ACC112 (cell line): ENCODE data around the gene ATP1A4.

Experiments
- H2AFZ ChIP-seq: fragments of 200-600 bp; sonication (generic); one replicate; pipeline ENCODE4 v1.6.0; 2017; ENCODE audit warnings: antibody characterized with exemption, low read length; ENCODE audit not compliant: unreplicated experiment
- H3K27ac ChIP-seq: fragments of 200-600 bp; sonication (generic); 2 replicates; pipeline ENCODE4 v1.5.1; 2014; ENCODE audit warnings: low read depth, mild to moderate bottlenecking, antibody characterized with exemption, low read length, moderate library complexity
- H3K27me3 ChIP-seq: fragments of 200-600 bp; sonication (generic); 2 replicates; pipeline ENCODE4 v1.6.1; 2014; ENCODE audit warnings: mild to moderate bottlenecking, antibody characterized with exemption, low read length, moderate library complexity, mixed read lengths; ENCODE audit not compliant: insufficient read depth
- H3K36me3 ChIP-seq: fragments of 200-600 bp; sonication (generic); 2 replicates; pipeline ENCODE4 v1.6.1; 2016; ENCODE audit warnings: mild to moderate bottlenecking, antibody characterized with exemption, low read length, moderate library complexity, mixed read lengths; ENCODE audit not compliant: insufficient read depth
- H3K4me1 ChIP-seq: fragments of 200-600 bp; sonication (generic); one replicate; pipeline ENCODE4 v1.6.1; 2016; ENCODE audit warnings: low read length, mixed read lengths; ENCODE audit not compliant: insufficient read depth, unreplicated experiment, control insufficient read depth
- H3K4me3 ChIP-seq: fragments of 200-600 bp; sonication (generic); 2 replicates; pipeline ENCODE4 v1.5.1; 2014; ENCODE audit warnings: mild to moderate bottlenecking, low read depth, low read length
- H3K79me2 ChIP-seq: fragments of 200-600 bp; sonication (generic); one replicate; pipeline ENCODE4 v1.6.0; 2016; ENCODE audit warnings: low read length; ENCODE audit not compliant: control insufficient read depth, unreplicated experiment, insufficient read depth

Gene ATP1A4

DNA sequence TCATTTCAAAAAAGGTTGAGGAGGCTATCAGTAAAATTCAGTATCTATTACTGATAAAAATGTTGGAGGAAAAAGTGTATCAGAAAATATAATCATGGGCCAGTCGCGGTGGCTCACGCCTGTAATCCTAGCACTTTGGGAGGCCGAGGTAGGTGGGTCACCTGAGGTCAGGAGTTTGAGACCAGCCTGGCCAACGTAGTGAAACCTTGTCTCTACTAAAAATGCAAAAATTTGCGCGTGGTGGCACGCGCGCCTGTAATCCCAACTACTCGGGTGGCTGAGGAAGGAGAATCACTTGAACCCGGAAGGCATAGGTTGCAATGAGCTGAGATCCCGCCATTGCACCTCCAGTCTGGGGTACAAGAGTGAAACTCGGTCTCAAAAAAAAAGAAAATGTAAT lies 5.3 kb upstream of the ATP1A4 start:
- H3K4me1 ChIP-seq = peaks cover 7% of the 10 kb centered on the region
- H3K79me2 ChIP-seq = no peaks in the 10 kb centered on the region
- H3K36me3 ChIP-seq = no peaks in the 10 kb centered on the region
- no peak overlapping the region for H3K27ac ChIP-seq
- no peak overlapping the region for H3K4me3 ChIP-seq
- H3K27me3 ChIP-seq = peaks cover 11% of the 10 kb centered on the region
- H2AFZ ChIP-seq = no peak overlapping the region

- H3K4me3 ChIP-seq = no peak overlapping the region
- H3K27me3 ChIP-seq = peaks cover 1% of the 10 kb centered on the region; the same call in 1 of the 2 replicates
- no peaks in the 10 kb centered on the region for H3K36me3 ChIP-seq
- no peak overlapping the region for H2AFZ ChIP-seq
- no peaks in the 10 kb centered on the region for H3K79me2 ChIP-seq
- peaks cover 7% of the 10 kb centered on the region for H3K4me1 ChIP-seq
- H3K27ac ChIP-seq = no peak overlapping the region
Measured at GRCh38 chr1:160148121-160148520, 3.3 kb upstream of the ATP1A4 start.

DNA sequence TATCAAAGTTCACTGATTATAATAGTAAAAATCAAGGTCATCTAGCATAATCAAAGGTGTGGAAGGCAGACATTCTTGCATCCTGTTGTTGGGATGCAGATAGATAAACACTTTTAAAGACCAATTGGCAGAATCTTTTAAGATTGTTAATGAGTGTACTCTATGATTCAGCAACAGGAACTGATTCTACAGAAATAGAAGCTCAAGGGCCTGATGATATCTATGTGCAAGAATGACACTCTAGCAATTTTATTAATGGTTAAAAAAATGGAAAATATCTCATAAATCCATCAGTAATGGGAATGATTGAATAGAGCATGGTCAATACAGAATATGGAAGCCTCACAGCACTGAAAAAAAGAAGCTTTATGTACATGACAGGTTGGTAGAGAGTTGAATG lies 2.2 kb upstream of the ATP1A4 start:
- Histone ChIP-seq H3K27me3 (no peaks in the 10 kb centered on the region), H3K36me3 (no peaks in the 10 kb centered on the region), H3K4me1 (peaks cover 7% of the 10 kb centered on the region), H3K27ac (peak overlapping the region; percentile 31), H2AFZ (peak overlapping the region; percentile 15), H3K4me3 (no peak overlapping the region), H3K79me2 (no peaks in the 10 kb centered on the region)

GRCh38 chr1:160149716-160150115 lies 1.7 kb upstream of the ATP1A4 start:
- peaks cover 7% of the 10 kb centered on the region for H3K4me1 ChIP-seq
- H3K79me2 ChIP-seq = no peaks in the 10 kb centered on the region
- peak overlapping the region; percentile 15 for H2AFZ ChIP-seq
- H3K27ac ChIP-seq = peak overlapping the region; percentile 31
- no peaks in the 10 kb centered on the region for H3K27me3 ChIP-seq
- H3K4me3 ChIP-seq = no peak overlapping the region
- H3K36me3 ChIP-seq = no peaks in the 10 kb centered on the region

- Histone ChIP-seq H3K79me2 (no peaks in the 10 kb centered on the region), H3K36me3 (no peaks in the 10 kb centered on the region), H3K27me3 (no peaks in the 10 kb centered on the region), H3K4me3 (no peak overlapping the region), H3K27ac (no peak overlapping the region), H3K4me1 (no peaks in the 10 kb centered on the region), H2AFZ (no peak overlapping the region)
Measured at GRCh38 chr1:160154790-160155189, 3.4 kb downstream of the ATP1A4 start.

DNA sequence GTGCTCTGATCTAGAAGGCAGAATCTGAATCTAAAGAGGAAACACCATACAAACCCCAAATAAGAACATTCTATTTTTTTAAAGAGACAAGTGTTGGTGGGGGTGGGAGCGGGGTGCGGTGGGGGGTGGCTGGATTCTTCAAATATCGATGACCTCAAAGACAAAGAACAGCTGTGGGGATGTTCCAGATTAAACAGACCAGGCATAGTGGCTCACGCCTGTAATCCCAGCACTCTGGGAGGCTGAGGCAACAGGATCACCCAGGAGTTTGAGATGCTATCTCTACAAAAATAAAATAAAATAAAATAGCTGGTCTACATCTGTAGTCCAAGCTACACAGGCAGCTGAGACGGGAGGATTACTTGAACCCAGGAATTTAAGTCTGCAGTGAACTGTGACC lies 5.0 kb downstream of the ATP1A4 start:
- H3K4me3 ChIP-seq = no peak overlapping the region
- H3K79me2 ChIP-seq = no peaks in the 10 kb centered on the region
- no peak overlapping the region for H2AFZ ChIP-seq
- no peaks in the 10 kb centered on the region for H3K27me3 ChIP-seq
- no peak overlapping the region for H3K27ac ChIP-seq
- H3K4me1 ChIP-seq = no peaks in the 10 kb centered on the region
- H3K36me3 ChIP-seq = no peaks in the 10 kb centered on the region

- H3K4me1 ChIP-seq = no peaks in the 10 kb centered on the region
- H3K36me3 ChIP-seq = no peaks in the 10 kb centered on the region
- H3K4me3 ChIP-seq = no peak overlapping the region
- no peak overlapping the region for H2AFZ ChIP-seq
- H3K27me3 ChIP-seq = no peaks in the 10 kb centered on the region
- no peak overlapping the region for H3K27ac ChIP-seq
- no peaks in the 10 kb centered on the region for H3K79me2 ChIP-seq
Measured at GRCh38 chr1:160157174-160157573, 5.8 kb downstream of the ATP1A4 start.

- Histone ChIP-seq H3K79me2 (no peaks in the 10 kb centered on the region), H3K27me3 (no peaks in the 10 kb centered on the region), H2AFZ (no peak overlapping the region), H3K27ac (no peak overlapping the region), H3K4me3 (no peak overlapping the region), H3K36me3 (no peaks in the 10 kb centered on the region), H3K4me1 (no peaks in the 10 kb centered on the region)
Measured at GRCh38 chr1:160158031-160158430, 6.6 kb downstream of the ATP1A4 start.

GRCh38 chr1:160158534-160158933 lies 7.1 kb downstream of the ATP1A4 start:
- H3K27me3 ChIP-seq = no peaks in the 10 kb centered on the region
- no peaks in the 10 kb centered on the region for H3K36me3 ChIP-seq
- no peaks in the 10 kb centered on the region for H3K4me1 ChIP-seq
- H2AFZ ChIP-seq = no peak overlapping the region
- H3K79me2 ChIP-seq = no peaks in the 10 kb centered on the region
- no peak overlapping the region for H3K27ac ChIP-seq
- no peak overlapping the region for H3K4me3 ChIP-seq

GRCh38 chr1:160159846-160160245 lies 8.4 kb downstream of the ATP1A4 start:
- Histone ChIP-seq H3K36me3 (no peaks in the 10 kb centered on the region), H3K4me1 (no peaks in the 10 kb centered on the region), H3K4me3 (no peak overlapping the region), H3K27me3 (0 out of 2 replicates have a peak, but pooled peaks cover under 1% of the 10 kb centered on the region), H3K79me2 (no peaks in the 10 kb centered on the region), H3K27ac (no peak overlapping the region), H2AFZ (no peak overlapping the region)

DNA sequence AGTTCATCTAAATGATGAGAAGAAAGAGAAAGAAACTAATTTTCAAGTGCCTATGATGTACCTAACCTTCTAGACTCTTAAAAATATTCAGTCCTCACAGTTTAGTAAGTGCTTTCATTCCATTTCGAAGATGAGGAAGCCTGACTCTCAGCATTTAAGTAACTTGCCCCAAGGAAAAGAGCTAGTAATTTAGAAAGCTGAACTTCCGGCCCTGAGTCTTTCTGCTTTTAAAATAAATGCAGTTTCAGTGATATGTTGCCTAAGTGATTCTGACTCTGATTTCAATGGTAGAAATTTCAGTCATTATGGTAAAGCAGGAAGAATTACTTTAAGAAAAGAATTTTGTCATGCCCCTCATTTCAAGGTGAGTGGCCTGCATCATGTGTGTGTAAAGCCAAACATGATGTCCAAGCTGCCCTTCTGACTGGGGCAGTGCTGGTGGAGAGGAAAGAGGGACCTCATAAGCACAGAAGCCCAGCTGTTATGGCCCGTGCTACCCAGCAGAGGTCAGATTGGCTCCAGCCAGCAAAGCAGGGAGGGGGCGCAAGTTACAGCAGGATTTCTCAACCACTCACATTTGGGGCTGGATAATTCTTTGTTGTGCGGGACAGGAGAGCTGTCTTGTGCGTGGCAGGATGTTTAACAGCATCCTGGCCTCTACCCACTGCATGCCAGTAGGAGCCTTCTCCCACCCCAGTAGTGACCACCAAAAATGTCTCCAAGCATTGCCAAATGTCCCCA lies 10.7 kb downstream of the ATP1A4 start:
- no peak overlapping the region for H3K4me3 ChIP-seq
- no peak overlapping the region for H3K27ac ChIP-seq
- H3K36me3 ChIP-seq = no peaks in the 10 kb centered on the region
- no peaks in the 10 kb centered on the region for H3K79me2 ChIP-seq
- H3K27me3 ChIP-seq = 0 out of 2 replicates have a peak, but pooled peaks cover 6% of the 10 kb centered on the region
- H2AFZ ChIP-seq = no peak overlapping the region
- H3K4me1 ChIP-seq = no peaks in the 10 kb centered on the region
